NCI-H446 treated with DMSO at 0.1 percent for 48 hours (cell line): ENCODE measurements around the gene ADCYAP1R1.
A peak's percentile ranks its signal among the peaks of the same experiment; 100 is the strongest.
"Not testable (repeated sequence)": the region's sequence is repeated elsewhere in the genome, so short reads cannot be mapped to it uniquely, and the experiment has no call there.

ENCODE experiments used
- DNase-seq: peaks from one replicate; lab custom pipeline; 2025; lab: John Stamatoyannopoulos, UW

Gene ADCYAP1R1

GRCh38 chr7:31134246-31135188 is 82.4 kb downstream of the ADCYAP1R1 start:
- peak; percentile 60 for DNase-seq

- DNase-seq, result no peak
Measured at GRCh38 chr7:31137234-31137633, 85.1 kb downstream of the ADCYAP1R1 start.

GRCh38 chr7:31145339-31145738 is 93.2 kb downstream of the ADCYAP1R1 start:
- DNase-seq, result peak; percentile 31

- DNase-seq, result no peak
Measured at GRCh38 chr7:31146030-31146429, 93.9 kb downstream of the ADCYAP1R1 start.

GRCh38 chr7:31146538-31146937 is 94.4 kb downstream of the ADCYAP1R1 start:
- no peak for DNase-seq

GRCh38 chr7:31151849-31152248 is 99.7 kb downstream of the ADCYAP1R1 start:
- no peak for DNase-seq

GRCh38 chr7:31153318-31153717 is 101.2 kb downstream of the ADCYAP1R1 start:
- not testable (repeated sequence) for DNase-seq

- no peak for DNase-seq
Measured at GRCh38 chr7:31160941-31161340, 108.8 kb downstream of the ADCYAP1R1 start.
